Naive thymus-derived CD4-positive, alpha-beta T cell (primary cell): ENCODE measurements around the gene NBPF20. TPM values are rescaled to one million over a fixed set of nuclear protein-coding genes. Genes with fewer than 3 reads are reported as not detected.
"Not testable (repeated sequence)": the region's sequence is repeated elsewhere in the genome, so short reads cannot be mapped to it uniquely, and the experiment has no call there.

Experiments used
- ATAC-seq: fragments of 150-1000 bp; cut with Tn5 transposase; 2 replicates; pipeline ENCODE4 v1.10.0; 2021; ENCODE audit warnings: mild to moderate bottlenecking, moderate library complexity
- CTCF ChIA-PET: fragments of 350-600 bp; sonication (Branson Sonifier 250); formaldehyde crosslinking; loops from one replicate; lab custom pipeline; 2021; ENCODE audit warnings: antibody characterized with exemption; lab: Charles Lee
- POLR2A ChIA-PET: fragments of 350-600 bp; sonication (Branson Sonifier 250); formaldehyde crosslinking; loops from one replicate; lab custom pipeline; 2021; ENCODE audit warnings: antibody characterized with exemption, inconsistent platforms; lab: Charles Lee
- DNase-seq, 9 donors: peaks; one replicate each; pipeline versions ENCODE4 v3.0.0 to v3.0.0-alpha.2; 2020 to 2022; ENCODE audit warnings: mixed read lengths in 1 of 9
- H3K27ac ChIP-seq: one replicate; pipeline ENCODE4 v1.7.0; 2013; ENCODE audit warnings: mild to moderate bottlenecking, low read depth, low read length, moderate library complexity
- H3K27me3 ChIP-seq, 2 donors: one replicate each; pipeline ENCODE4 v1.7.0; 2013; ENCODE audit warnings: low read length in 2 of 2, mild to moderate bottlenecking in 2 of 2, moderate library complexity in 2 of 2; ENCODE audit not compliant: control insufficient read depth in 2 of 2, insufficient read depth in 2 of 2
- H3K36me3 ChIP-seq, 3 experiments: 1 replicate in 2 of 3; 2 replicates in 1 of 3; pipeline ENCODE4 v1.7.0; 2013; ENCODE audit warnings: low read length in 3 of 3, mild to moderate bottlenecking in 3 of 3, moderate library complexity in 1 of 3; ENCODE audit not compliant: insufficient read depth in 3 of 3, control insufficient read depth in 2 of 3
- H3K4me1 ChIP-seq, 2 donors: one replicate each; pipeline ENCODE4 v1.7.0; 2013; ENCODE audit warnings: low read length in 2 of 2, mild to moderate bottlenecking in 2 of 2, moderate library complexity in 1 of 2; ENCODE audit not compliant: control insufficient read depth in 2 of 2, insufficient read depth in 2 of 2
- H3K4me3 ChIP-seq: 2 replicates; pipeline ENCODE4 v1.7.0; 2013; ENCODE audit warnings: mild to moderate bottlenecking, low read length
- H3K9me3 ChIP-seq, 3 experiments: 1 replicate in 2 of 3; 2 replicates in 1 of 3; pipeline ENCODE4 v1.7.0; 2013; ENCODE audit warnings: low read length in 3 of 3; ENCODE audit not compliant: control insufficient read depth in 2 of 3
- H3K27ac Mint-ChIP-seq, 9 donors: one replicate each; pipeline ENCODE4 v1.8.0; 2020 to 2022; ENCODE audit warnings: mixed read lengths in 9 of 9, mild to moderate bottlenecking in 8 of 9, moderate library complexity in 5 of 9, inconsistent platforms in 2 of 9
- H3K27me3 Mint-ChIP-seq, 5 donors: one replicate each; pipeline ENCODE4 v1.8.0; 2021 to 2022; ENCODE audit warnings: mixed read lengths in 5 of 5, mild to moderate bottlenecking in 1 of 5
- H3K36me3 Mint-ChIP-seq, 5 donors: one replicate each; pipeline ENCODE4 v1.8.0; 2020 to 2022; ENCODE audit warnings: mixed read lengths in 5 of 5, mild to moderate bottlenecking in 3 of 5, inconsistent platforms in 1 of 5
- H3K4me1 Mint-ChIP-seq, 7 donors: one replicate each; pipeline ENCODE4 v1.8.0; 2020 to 2022; ENCODE audit warnings: mixed read lengths in 7 of 7, mild to moderate bottlenecking in 3 of 7, inconsistent platforms in 1 of 7
- H3K4me3 Mint-ChIP-seq, 10 donors: one replicate each; pipeline ENCODE4 v1.8.0; 2020 to 2022; ENCODE audit warnings: mild to moderate bottlenecking in 10 of 10, mixed read lengths in 10 of 10, moderate library complexity in 6 of 10, inconsistent platforms in 2 of 10
- H3K9me3 Mint-ChIP-seq, 11 donors: one replicate each; pipeline ENCODE4 v1.8.0; 2020 to 2022; ENCODE audit warnings: mixed read lengths in 11 of 11, mild to moderate bottlenecking in 4 of 11, inconsistent platforms in 1 of 11, moderate library complexity in 1 of 11
- intact Hi-C, 2 donors: fragments of 100-400 bp; cut with micrococcal nuclease; formaldehyde crosslinking; loops; one replicate each; pipeline ENCODE4 v1.15.1; 2023
- polyA plus RNA-seq, 2 donors: library from polyadenylated mRNA; unstranded; fragments of 300-500 nt; fragmentation: Illumina TruSeq; gene quantifications; one replicate each; pipeline ENCODE4 v1.2.3, GENCODE V29; 2021
- total RNA-seq, 6 experiments: library from RNA in 5 of 6; stranded (reverse) in 5 of 6; gene quantifications; 1 replicate in 5 of 6; 2 replicates in 1 of 6; pipeline ENCODE4 v1.2.3 and lab custom pipeline; 2021 to 2026

The NBPF20 gene
- total and polyA plus RNA-seq, 7 experiments from 2014 or later, result 0.60 to 6.0 (median 4.3) TPM

DNA sequence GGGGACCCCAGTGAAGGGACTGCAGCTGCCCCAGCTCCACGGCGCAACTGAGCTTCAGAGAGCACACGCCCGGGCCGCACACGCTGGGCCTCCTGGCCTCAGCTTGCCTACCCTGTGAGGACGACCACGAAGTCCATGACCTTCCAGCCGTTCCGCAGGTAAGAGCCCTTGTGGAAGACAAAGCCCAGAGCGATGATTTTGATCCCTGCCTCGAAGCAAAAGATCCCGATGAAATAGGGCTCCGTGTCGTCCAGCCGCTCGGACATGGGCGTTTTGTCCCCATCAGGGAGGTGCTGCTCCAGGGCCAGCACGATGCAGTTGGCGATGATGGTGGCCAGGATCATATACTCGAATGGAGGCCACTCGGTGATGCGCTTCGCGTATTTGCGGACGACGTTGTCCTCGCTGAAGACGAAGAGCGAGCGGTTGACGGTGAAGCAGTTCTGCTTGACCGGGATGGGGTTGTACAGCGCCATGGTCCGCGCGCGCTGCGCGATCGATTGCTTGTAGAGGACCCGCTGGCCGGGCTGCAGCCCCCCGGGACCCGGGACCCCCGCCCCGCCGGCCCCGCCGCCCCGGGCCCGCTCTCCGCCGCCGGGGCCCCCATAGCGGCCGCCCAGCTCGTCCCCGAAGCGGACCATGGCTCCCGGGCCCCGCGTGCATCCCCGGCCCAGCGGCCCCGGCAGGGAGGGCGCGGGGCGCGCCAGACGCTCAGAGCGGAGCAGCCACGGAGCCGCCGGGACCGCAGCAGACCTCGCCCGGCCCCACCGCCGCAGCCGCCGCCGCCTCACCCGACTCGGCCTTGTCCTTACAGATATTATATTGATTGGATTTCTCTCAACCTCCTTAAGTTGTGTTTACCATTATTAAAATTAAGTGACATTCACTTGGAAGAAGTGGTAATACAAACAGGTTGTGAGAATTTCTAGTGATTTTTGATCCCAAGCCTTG is 28.7 kb upstream of the NBPF20 start:
- H3K9me3 ChIP-seq, CTCF ChIA-PET, H3K4me3 ChIP-seq, H3K4me1 ChIP-seq, H3K27me3 ChIP-seq, H3K9me3 Mint-ChIP-seq, H3K4me1 Mint-ChIP-seq, DNase-seq, intact Hi-C loops, POLR2A ChIA-PET, H3K36me3 ChIP-seq, H3K36me3 Mint-ChIP-seq, ATAC-seq, H3K27ac Mint-ChIP-seq, H3K27ac ChIP-seq: not testable (repeated sequence)
- H3K27me3 Mint-ChIP-seq, result peaks cover 19 to 29% (median 25%) of the 10 kb centered on the region in 5 donors
- peak overlapping the region in 2 of 10 donors; percentile 10 to 25 for H3K4me3 Mint-ChIP-seq

GRCh38 chr1:145452506-145452905 is 27.1 kb upstream of the NBPF20 start:
- H3K9me3 Mint-ChIP-seq, H3K9me3 ChIP-seq, ATAC-seq, H3K4me3 Mint-ChIP-seq, intact Hi-C loops, H3K36me3 ChIP-seq, CTCF ChIA-PET, H3K4me1 ChIP-seq, H3K36me3 Mint-ChIP-seq, DNase-seq, POLR2A ChIA-PET, H3K27ac Mint-ChIP-seq, H3K27me3 ChIP-seq, H3K4me1 Mint-ChIP-seq, H3K27ac ChIP-seq, H3K4me3 ChIP-seq: not testable (repeated sequence)
- peaks cover 14 to 25% (median 18%) of the 10 kb centered on the region in 5 donors for H3K27me3 Mint-ChIP-seq

DNA sequence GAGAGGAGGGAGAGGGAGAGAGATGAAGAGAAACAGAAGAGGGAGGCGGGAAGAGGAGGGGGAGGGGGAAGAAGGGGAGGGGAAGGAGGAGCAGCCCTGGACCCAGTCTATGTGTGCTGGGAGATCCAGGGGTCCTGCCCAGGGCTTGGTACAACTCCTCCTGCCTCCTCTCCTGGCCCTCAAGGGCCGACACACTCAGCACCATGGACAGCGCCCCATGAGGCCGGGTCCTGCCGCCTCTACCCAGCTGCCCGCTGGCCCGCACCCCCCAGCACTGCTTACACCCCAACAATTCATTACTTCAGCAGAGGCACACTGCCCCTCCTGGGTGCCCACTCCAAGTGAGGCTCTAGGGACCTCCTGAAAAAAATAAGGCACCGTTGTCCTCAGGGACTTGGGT is 26.5 kb upstream of the NBPF20 start:
- POLR2A ChIA-PET, H3K36me3 ChIP-seq, H3K9me3 Mint-ChIP-seq, H3K4me3 ChIP-seq, H3K27me3 ChIP-seq, intact Hi-C loops, H3K27ac Mint-ChIP-seq, H3K9me3 ChIP-seq, H3K36me3 Mint-ChIP-seq, H3K4me1 Mint-ChIP-seq, CTCF ChIA-PET, H3K27ac ChIP-seq, H3K4me3 Mint-ChIP-seq, H3K4me1 ChIP-seq: not testable (repeated sequence)
- ATAC-seq (peak; percentile 49), DNase-seq (peak in 3 of 9 donors; percentile 23 to 56 (median 27))
- H3K27me3 Mint-ChIP-seq, result peaks cover 14 to 25% (median 18%) of the 10 kb centered on the region in 5 donors

DNA sequence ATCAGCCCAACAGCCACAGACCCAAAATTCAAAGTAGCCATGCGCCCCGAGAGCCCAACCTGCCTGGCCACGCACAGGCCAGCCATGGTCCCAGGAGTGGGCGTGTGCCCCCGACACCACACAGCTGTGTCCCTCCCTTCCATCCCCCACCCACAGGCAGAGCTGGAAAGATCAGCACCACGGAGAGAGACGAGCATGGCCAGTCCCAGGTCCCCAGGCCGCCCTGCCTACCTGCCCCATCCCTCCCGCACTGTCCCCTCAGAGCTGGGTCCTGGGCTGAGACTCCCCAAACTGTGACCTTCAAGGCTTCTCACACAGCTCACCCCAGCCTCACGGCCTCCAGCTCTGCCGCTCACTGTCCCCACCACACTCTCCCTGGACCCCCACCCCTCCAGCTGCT is 19.8 kb upstream of the NBPF20 start:
- H3K36me3 Mint-ChIP-seq, ATAC-seq, DNase-seq, H3K4me1 Mint-ChIP-seq, H3K4me1 ChIP-seq, intact Hi-C loops, CTCF ChIA-PET, H3K4me3 ChIP-seq, H3K27me3 ChIP-seq, H3K27ac ChIP-seq, H3K27ac Mint-ChIP-seq, H3K9me3 Mint-ChIP-seq, H3K36me3 ChIP-seq, POLR2A ChIA-PET, H3K4me3 Mint-ChIP-seq, H3K9me3 ChIP-seq: not testable (repeated sequence)
- H3K27me3 Mint-ChIP-seq, result peaks cover 0 to 10% (median 5%) of the 10 kb centered on the region in 5 donors

DNA sequence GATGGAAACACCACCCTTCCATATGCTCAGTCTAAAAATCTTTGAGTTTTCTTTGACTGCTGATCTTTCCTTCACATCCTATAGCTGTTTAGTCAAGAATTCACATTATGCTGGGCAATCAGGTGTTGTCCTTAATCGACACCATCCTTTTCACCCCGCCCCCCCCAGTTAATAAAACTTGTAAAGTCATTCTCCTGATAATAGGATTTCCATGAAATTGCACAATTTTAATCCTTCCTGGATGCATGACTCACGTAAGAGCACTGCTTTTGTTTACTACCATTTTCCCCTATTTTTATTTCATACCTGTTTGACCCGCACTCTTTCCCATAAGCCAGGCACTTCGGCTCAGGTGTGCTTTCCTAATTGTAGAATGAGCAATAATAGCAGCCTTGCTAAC is 16.9 kb upstream of the NBPF20 start:
- H3K4me3 ChIP-seq, DNase-seq, ATAC-seq, POLR2A ChIA-PET, H3K9me3 ChIP-seq, H3K4me1 Mint-ChIP-seq, H3K27me3 ChIP-seq, H3K36me3 Mint-ChIP-seq, H3K27me3 Mint-ChIP-seq, H3K36me3 ChIP-seq, H3K27ac Mint-ChIP-seq, H3K27ac ChIP-seq, H3K4me1 ChIP-seq, H3K4me3 Mint-ChIP-seq, H3K9me3 Mint-ChIP-seq, intact Hi-C loops, CTCF ChIA-PET: not testable (repeated sequence)

DNA sequence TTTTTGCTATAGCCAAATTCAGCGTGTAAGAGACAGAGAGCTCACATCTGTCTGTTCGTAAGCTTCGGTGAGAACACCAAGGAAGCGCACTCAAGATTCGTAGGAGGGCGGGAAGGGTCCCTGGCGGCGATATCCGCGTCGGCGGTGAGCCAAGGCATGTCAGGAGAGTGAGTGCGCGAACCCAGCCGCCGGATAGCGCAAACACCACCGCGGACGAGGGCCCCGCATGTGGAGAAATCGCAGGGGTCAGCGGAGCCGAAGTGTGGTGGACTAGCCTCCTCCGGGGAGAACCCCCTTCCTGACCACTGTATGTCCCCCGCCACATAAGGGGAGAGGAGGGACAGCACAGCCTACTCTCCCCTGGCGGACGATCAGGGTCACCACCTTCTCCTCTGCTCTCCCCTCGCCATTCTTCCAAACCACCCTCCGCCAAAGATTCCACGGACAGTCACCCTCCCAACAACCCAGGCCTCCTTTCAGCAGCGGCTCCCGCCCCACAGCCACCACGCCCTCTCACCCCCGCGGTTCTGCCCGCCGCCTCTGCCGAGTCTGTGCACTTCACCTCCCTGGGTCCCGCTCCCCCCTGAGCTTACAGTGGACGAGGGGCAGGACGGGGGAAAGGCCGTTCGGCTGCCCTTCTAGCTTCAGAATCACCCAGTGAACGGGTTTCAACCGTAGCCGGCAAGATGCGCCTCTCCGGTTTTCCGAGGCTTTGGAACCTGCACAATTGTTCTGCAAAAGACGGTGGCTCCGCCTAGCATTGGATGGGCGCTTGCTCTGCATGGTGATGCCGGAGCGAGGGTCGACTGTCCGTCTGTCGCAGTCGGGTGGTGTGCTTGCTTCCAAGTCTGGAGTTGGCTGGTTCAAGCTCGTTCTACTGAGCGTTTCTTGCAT is 6.2 kb upstream of the NBPF20 start:
- H3K9me3 ChIP-seq, H3K36me3 ChIP-seq, CTCF ChIA-PET, H3K4me3 ChIP-seq, H3K27ac ChIP-seq, H3K27me3 ChIP-seq, intact Hi-C loops, POLR2A ChIA-PET, H3K4me1 ChIP-seq: not testable (repeated sequence)
- H3K27ac Mint-ChIP-seq, result peak overlapping the region in 2 of 9 donors; percentile 18 to 19
- peaks cover 40 to 56% (median 50%) of the 10 kb centered on the region in 5 donors for H3K27me3 Mint-ChIP-seq
- H3K9me3 Mint-ChIP-seq, result peaks cover 10 to 30% (median 22%) of the 10 kb centered on the region in 11 donors
- peak overlapping the region; percentile 48 to 72 (median 58) for H3K4me3 Mint-ChIP-seq
- peaks cover 0 to 16% (median 4%) of the 10 kb centered on the region in 7 donors for H3K4me1 Mint-ChIP-seq
- ATAC-seq (peak; percentile 32), DNase-seq (peak in 1 of 9 donors; percentile 10)
- peaks cover 0 to 23% (median 7%) of the 10 kb centered on the region in 5 donors for H3K36me3 Mint-ChIP-seq
